Loucy (cell line): ENCODE data around the gene DNAH14.

Source experiments
- EZH2phosphoT487 ChIP-seq: fragments of 200-600 bp; IDR thresholded peaks from 2 replicates; pipeline ENCODE4 v1.6.1; 2018; ENCODE audit warnings: antibody characterized with exemption, mild to moderate bottlenecking, moderate library complexity, borderline replicate concordance
- TF ChIP-seq, protein P1 (sequence below): fragments of 200-600 bp; sonication (generic); conservative IDR thresholded peaks from 2 replicates; pipeline ENCODE4 v1.5.1; 2014; ENCODE audit warnings: mild to moderate bottlenecking, antibody characterized with exemption, low read length

GRCh38 chr1:224880593-224881307 is 48.7 kb upstream of the DNAH14 start:
- TF ChIP-seq, protein P1, sequence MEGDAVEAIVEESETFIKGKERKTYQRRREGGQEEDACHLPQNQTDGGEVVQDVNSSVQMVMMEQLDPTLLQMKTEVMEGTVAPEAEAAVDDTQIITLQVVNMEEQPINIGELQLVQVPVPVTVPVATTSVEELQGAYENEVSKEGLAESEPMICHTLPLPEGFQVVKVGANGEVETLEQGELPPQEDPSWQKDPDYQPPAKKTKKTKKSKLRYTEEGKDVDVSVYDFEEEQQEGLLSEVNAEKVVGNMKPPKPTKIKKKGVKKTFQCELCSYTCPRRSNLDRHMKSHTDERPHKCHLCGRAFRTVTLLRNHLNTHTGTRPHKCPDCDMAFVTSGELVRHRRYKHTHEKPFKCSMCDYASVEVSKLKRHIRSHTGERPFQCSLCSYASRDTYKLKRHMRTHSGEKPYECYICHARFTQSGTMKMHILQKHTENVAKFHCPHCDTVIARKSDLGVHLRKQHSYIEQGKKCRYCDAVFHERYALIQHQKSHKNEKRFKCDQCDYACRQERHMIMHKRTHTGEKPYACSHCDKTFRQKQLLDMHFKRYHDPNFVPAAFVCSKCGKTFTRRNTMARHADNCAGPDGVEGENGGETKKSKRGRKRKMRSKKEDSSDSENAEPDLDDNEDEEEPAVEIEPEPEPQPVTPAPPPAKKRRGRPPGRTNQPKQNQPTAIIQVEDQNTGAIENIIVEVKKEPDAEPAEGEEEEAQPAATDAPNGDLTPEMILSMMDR = no peak
- no peak for TF ChIP-seq EZH2phosphoT487
